ENCODE measurements around the gene LIPJ. TPM values are rescaled to one million over a fixed set of nuclear protein-coding genes. Genes with fewer than 3 reads are reported as not detected.

Gene LIPJ
- total RNA-seq, 1 donor from 2014 or later: not detected

DNA sequence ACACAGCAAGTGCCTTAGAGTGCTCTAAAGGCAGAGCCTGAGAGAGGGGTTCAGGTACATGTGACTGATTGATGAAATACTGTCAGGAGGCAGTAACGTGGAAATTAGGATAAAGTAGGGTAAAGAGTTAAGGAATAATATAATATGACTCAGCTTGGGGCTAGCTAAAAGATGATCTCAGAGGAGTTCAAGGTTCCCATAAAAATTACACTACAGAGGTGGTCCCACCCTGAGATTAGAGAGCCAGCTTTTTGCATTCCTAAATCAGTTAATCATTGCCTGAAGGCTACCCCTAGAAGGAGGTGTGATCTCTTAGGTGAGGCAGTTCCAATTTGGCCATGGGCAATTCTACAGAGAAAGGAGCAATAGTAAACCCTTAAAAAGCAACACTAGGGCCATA is 5.8 kb downstream of the LIPJ start:
- no peak overlapping the region for H3K4me3 ChIP-seq
- no peak overlapping the region for H3K27ac ChIP-seq
- intact Hi-C loops (cut with DNase I): no loop called here
- H3K27me3 ChIP-seq: no peaks in the 10 kb centered on the region
- no peak for TF ChIP-seq POLR2A (IDR thresholded peaks at IDR 0.05)
- TF ChIP-seq, protein P1, sequence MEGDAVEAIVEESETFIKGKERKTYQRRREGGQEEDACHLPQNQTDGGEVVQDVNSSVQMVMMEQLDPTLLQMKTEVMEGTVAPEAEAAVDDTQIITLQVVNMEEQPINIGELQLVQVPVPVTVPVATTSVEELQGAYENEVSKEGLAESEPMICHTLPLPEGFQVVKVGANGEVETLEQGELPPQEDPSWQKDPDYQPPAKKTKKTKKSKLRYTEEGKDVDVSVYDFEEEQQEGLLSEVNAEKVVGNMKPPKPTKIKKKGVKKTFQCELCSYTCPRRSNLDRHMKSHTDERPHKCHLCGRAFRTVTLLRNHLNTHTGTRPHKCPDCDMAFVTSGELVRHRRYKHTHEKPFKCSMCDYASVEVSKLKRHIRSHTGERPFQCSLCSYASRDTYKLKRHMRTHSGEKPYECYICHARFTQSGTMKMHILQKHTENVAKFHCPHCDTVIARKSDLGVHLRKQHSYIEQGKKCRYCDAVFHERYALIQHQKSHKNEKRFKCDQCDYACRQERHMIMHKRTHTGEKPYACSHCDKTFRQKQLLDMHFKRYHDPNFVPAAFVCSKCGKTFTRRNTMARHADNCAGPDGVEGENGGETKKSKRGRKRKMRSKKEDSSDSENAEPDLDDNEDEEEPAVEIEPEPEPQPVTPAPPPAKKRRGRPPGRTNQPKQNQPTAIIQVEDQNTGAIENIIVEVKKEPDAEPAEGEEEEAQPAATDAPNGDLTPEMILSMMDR (IDR thresholded peaks at IDR 0.05): no peak
- no peak for TF ChIP-seq POLR2AphosphoS5 (IDR thresholded peaks at IDR 0.05; ENCODE audit: insufficient read depth in 1 of 2, low read depth in 1 of 2)
- no peak for DNase-seq (ENCODE audit: extremely low spot score in 2 of 2)
- no peaks in the 10 kb centered on the region for H3K9me3 ChIP-seq
- H3K36me3 ChIP-seq: no peaks in the 10 kb centered on the region
- no peaks in the 10 kb centered on the region for H3K4me1 ChIP-seq

DNA sequence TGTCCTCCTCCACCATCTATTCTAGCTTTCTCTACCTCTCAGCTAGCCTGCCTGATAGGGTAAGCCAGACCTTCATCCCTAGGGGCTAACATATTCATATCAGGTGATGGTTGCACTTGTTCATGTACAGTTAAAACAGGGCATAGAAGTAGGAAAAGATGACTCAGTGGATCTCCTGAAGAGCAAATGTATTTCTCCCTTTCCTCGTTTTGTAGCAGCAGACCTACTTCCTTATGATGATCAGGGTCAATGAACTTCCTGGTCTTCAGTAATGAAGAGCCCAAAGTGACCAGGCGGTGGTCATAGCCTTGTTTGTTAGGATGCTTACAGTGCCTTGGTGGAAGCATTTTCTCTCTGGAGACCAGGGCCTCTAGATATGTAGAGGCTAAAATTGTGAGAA is 6.3 kb downstream of the LIPJ start:
- DNase-seq (ENCODE audit: extremely low spot score in 2 of 2): no peak
- Histone ChIP-seq H3K27me3 (no peaks in the 10 kb centered on the region), H3K9me3 (no peaks in the 10 kb centered on the region), H3K4me3 (no peak overlapping the region), H3K27ac (no peak overlapping the region), H3K36me3 (no peaks in the 10 kb centered on the region), H3K4me1 (no peaks in the 10 kb centered on the region)
- TF ChIP-seq POLR2AphosphoS5 (IDR thresholded peaks at IDR 0.05; ENCODE audit: insufficient read depth in 1 of 2, low read depth in 1 of 2) (no peak), POLR2A (IDR thresholded peaks at IDR 0.05) (no peak)
- TF ChIP-seq, protein P1 (IDR thresholded peaks at IDR 0.05): no peak
- intact Hi-C loops (cut with DNase I): no loop called here

DNA sequence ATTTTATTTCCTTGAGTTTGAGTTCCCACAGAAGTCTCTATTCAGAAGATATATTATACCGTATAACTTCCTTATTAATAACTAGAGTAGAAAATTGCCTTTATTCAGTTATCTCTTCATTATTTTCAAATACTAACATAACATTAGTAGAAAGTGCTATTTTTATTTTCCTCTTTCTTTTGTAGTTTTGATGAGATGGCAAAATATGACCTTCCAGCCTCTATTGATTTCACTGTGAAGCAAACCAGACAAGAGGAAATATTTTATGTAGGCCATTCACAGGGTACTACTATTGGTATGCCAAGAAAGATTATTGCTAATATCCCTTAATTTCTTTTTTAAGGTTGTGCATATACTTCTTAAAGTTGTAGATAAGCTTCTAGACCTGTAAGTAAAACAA is 7.9 kb downstream of the LIPJ start:
- Histone ChIP-seq H3K27me3 (no peaks in the 10 kb centered on the region), H3K36me3 (no peaks in the 10 kb centered on the region), H3K27ac (no peak overlapping the region), H3K4me3 (no peak overlapping the region), H3K9me3 (no peaks in the 10 kb centered on the region), H3K4me1 (no peaks in the 10 kb centered on the region)
- intact Hi-C loops (cut with DNase I): no loop called here
- TF ChIP-seq, protein P1 (IDR thresholded peaks at IDR 0.05): no peak
- TF ChIP-seq POLR2A (IDR thresholded peaks at IDR 0.05) (no peak), POLR2AphosphoS5 (IDR thresholded peaks at IDR 0.05; ENCODE audit: insufficient read depth in 1 of 2, low read depth in 1 of 2) (no peak)
- no peak for DNase-seq (ENCODE audit: extremely low spot score in 2 of 2)

DNA sequence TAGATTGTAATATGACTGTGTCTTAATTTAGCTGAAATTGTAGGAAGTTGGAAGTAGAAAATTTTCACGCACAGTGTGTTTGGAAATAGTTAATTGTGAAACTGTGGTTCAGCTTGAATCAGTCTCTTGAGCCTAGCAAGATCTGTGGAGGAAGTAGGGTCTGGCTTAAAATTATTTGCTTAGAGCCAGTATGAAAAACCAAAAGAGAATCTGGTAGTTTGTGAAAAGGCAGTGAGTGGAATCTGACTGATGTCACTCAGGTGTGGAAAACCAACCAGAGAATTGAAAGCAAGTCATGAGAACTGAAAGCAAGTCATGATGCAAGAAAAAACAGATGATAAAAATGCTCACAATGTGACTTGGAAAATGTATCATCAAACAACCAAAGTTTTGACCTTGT is 11.5 kb downstream of the LIPJ start:
- no peak for DNase-seq (ENCODE audit: extremely low spot score in 2 of 2)
- Histone ChIP-seq H3K4me1 (no peaks in the 10 kb centered on the region), H3K36me3 (no peaks in the 10 kb centered on the region), H3K9me3 (no peaks in the 10 kb centered on the region), H3K4me3 (no peak overlapping the region), H3K27ac (no peak overlapping the region), H3K27me3 (no peaks in the 10 kb centered on the region)
- intact Hi-C loops (cut with DNase I): no loop called here
- TF ChIP-seq, protein P1 (IDR thresholded peaks at IDR 0.05): no peak
- TF ChIP-seq POLR2A (IDR thresholded peaks at IDR 0.05): no peak
- no peak for TF ChIP-seq POLR2AphosphoS5 (IDR thresholded peaks at IDR 0.05; ENCODE audit: insufficient read depth in 1 of 2, low read depth in 1 of 2)

DNA sequence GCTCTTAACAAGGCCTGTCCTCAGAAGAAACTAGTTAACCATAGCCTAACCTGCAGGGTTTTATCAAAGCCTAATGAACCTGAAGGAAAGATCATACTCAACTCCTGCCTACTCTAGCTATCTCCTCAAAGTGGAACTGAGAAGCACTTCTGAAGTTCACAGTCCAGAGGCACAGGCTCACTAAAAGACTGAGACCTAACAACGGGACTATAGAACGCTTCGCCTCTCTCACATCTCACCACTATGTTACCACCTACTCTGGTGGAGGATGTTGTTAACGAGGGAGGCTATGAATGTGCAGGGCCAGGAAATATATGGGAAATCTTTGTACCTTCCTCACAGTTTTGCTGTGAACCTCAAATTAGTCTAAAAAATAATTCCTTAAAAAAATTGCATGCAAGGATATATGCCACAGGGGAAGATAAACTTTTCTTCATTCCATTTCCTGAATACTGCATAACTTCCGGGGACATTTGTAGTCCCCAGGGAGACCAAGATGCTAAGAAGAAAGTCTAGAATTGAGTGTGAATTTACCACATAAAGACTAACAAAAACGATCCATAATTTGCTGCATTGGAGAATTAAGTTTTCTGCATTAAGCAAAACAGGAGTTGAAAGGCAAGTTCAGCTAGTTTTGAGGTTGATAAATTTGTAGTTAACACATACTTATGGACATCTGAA is 21.6 kb downstream of the LIPJ start:
- Histone ChIP-seq H3K9me3 (no peaks in the 10 kb centered on the region), H3K4me3 (no peak overlapping the region), H3K36me3 (no peaks in the 10 kb centered on the region), H3K27ac (no peak overlapping the region), H3K4me1 (no peaks in the 10 kb centered on the region), H3K27me3 (no peaks in the 10 kb centered on the region)
- intact Hi-C loops (cut with DNase I): no loop called here
- DNase-seq (ENCODE audit: extremely low spot score in 2 of 2): no peak
- no peak for TF ChIP-seq POLR2A (IDR thresholded peaks at IDR 0.05)
